MV-4-11 (cell line): Measurements from ENCODE around the gene ZNF787.

Experiments
- DNase-seq: peaks from one replicate; lab custom pipeline; 2025; lab: John Stamatoyannopoulos, UW

The ZNF787 gene

GRCh38 chr19:56144376-56144775 is 23.3 kb upstream of the ZNF787 start:
- DNase-seq = peak; percentile 63

DNA sequence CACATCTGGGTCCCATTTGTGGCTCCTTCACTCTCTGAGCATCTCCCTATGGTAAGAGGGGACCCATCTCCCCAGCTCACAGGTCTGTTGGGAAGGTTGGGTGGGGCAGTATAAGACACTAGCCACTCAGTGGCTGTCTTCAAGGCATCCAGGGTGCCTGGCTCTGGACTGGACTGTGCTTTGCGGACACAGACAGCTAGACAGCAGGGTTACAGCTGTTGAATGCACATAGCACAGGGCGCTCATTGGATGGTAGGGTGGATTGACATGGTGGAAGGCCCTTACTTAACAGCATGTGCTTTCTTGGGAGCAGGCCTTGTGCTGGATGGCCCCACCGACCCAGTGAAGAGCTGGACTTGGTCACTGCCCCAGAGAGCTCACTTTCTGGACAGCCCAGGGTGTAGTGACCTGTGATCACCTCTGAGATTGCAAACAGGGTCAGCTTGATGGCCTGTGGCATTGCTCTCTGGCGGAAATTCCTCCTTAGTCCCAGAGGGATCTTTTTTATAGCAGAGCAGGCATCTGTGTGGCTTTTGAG is 21.9 kb upstream of the ZNF787 start:
- no peak for DNase-seq

DNA sequence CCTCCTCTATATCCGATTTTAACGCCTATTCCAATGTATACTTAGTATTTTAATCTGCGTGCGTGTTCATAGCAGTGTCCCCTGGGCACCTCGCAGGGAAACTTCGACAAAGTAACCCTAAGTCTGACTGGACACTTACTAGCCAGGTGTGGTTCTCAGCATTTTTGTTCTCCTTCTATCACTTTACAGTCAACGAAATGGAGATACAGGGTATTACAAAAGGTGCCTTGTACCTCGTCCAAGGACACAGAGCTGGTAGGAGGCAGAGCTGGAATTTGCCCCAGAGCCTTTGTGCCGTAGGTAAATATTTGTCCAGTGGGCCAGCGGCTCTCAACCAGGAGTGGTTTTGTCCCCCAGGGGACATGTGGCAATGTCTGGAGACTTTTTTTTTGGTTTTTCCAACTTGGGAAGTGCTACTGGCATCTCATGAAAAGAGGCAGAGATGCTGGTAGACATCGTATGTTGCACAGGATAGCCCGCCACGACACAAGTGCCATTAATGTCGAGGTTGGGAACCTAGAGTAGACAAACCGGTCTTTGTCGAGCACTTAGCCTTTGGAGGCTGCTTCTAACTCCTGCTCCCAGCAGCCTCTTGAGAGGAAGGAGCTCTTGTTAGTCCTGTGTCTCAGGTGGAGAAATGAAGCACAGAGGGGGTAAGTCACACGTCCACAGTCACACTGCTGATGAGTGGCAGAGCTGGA is 21.1 kb upstream of the ZNF787 start:
- DNase-seq = no peak

GRCh38 chr19:56141417-56141993 is 20.4 kb upstream of the ZNF787 start:
- no peak for DNase-seq

DNA sequence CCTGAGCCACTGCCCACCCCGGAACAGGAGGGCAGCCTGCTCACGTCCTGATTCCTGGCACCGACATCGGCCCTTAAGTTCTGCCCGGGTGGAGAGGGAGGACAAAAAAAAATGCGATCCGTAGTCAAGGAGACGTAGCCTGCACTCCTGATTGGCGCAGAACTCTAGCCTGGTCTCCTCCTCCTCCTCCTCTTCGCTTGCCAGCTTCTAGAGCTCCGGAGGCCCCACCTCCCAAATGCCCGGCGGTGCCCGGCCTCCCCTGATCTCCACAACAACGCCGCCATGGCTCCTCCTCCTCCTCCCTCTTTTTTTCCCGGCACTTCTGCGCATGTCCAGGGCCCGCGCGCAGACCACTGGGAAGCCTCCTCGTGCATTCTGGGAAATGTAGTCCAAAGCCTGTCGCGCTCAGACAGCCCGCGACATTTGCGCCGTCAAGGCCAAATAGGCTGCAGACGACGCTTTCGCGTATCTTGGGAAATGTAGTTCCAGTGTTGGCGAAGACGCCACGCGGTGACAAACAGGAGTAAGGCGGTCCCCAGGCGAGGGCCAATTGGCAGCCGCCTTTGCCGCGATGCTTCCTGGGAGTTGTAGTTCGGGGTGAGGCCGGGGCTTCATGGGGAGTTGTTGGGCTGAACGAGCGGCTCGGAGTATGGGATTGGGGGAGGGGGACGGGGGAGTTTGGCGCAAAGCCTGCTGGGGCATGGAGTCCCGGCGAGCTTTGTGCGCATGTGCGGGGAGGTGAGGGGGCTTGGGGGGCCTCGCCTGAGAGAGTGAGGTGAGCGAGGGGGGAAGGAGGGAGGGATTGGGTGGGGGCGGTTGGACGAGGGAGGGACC is 19.7 kb upstream of the ZNF787 start, which contains the start of gene ZNF444:
Gene ZNF444 (plus strand): TSS at position 705 of the 834 bp plus-strand sequence. CDS start 5,625 bp downstream, outside the sequence.
- DNase-seq = peak; percentile 100

DNA sequence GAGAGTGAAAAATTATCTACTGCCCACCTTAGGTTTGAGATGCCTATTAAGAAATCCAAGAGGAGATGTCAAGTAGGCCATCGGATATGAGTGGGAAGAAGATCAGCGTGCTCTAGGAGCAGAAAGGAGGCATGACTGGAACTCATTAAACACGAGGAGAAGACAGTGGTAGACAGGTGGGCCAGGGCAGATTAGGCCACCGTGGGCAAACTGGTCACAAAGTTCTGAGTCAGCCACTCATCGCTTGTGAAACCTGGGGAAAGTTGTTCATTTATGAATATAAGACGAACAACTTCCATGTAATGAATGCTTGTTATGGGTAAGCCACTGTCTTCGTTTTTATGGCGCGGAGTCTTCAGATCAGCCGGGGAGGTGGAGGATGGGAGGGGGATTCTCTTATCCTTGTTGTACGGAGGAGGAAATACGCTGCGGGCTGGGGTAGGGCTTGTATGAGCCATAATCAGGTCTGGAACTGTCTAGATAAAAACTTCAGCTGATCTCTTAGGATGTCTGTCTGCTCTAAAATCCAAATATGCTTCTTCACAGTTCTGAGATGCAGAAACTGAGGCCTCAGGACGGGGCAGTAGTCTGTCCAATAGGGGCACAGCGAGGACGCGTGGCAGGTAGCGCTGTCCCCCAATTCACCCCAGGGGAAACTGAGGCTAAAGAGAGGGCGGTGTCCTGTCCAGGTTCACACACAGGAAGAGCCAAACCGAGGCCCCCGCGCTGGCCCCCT is 18.9 kb upstream of the ZNF787 start:
- no peak for DNase-seq

GRCh38 chr19:56138069-56138468 is 17.0 kb upstream of the ZNF787 start:
- peak; percentile 25 for DNase-seq

DNA sequence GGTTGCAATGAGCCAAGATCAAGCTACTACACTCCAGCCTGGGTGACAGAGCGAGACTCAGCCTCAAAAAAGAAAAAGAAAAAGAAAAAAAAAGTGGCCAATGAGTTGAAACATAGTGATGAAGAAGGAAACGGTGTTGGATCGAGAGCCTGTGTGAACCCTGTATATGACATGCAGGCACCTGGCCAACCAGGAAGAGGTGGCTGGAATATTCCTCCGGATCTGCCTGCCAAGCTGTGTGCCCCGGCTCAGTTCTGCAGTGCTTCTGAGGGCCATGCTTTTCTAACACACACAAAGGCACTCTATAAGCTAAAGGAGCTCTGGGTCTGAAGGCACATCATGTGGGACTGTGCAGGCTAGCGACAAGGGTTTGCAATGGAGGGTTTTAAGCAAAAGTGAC is 16.3 kb upstream of the ZNF787 start:
- no peak for DNase-seq

DNA sequence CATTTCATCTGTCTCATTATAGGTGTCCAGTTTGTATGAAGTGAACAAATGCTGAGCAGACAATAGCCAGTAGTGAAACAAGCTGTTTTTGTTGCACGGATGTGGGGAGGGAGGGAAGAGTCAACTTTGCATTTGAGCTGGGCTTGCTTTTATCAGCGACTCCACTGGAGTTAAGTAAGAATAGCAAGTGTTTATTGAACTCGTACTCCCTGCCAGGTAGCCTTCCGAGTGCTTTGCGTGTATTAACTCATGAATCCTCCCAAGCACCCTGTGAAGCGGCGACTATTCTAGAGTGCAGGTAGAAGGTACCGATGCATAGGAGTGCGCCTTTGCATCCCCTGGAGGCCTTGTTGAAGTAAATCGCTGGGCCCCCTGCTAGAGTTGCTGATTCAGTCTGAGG is 15.3 kb upstream of the ZNF787 start:
- no peak for DNase-seq

DNA sequence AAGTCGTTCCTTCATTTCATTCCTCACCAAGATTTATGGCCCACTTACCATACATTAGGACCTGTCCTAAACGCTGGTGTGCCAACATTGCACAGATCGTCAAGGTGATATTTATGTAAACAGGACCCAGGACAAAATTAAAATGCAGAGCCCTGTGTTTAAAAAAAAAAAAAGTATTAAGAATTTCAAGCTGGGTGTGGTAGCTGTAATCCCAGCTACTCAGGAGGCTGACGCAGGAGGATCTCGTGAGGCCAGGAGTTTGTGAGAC is 13.5 kb upstream of the ZNF787 start:
- peak; percentile 51 for DNase-seq

GRCh38 chr19:56133858-56134653 is 13.0 kb upstream of the ZNF787 start:
- peak; percentile 74 for DNase-seq

- no peak for DNase-seq
These were observed 11.3 kb upstream of the ZNF787 start for GRCh38 chr19:56132316-56132822.

GRCh38 chr19:56131651-56132050 is 10.6 kb upstream of the ZNF787 start:
- no peak for DNase-seq

GRCh38 chr19:56130006-56130405 is 8.9 kb upstream of the ZNF787 start:
- no peak for DNase-seq

DNA sequence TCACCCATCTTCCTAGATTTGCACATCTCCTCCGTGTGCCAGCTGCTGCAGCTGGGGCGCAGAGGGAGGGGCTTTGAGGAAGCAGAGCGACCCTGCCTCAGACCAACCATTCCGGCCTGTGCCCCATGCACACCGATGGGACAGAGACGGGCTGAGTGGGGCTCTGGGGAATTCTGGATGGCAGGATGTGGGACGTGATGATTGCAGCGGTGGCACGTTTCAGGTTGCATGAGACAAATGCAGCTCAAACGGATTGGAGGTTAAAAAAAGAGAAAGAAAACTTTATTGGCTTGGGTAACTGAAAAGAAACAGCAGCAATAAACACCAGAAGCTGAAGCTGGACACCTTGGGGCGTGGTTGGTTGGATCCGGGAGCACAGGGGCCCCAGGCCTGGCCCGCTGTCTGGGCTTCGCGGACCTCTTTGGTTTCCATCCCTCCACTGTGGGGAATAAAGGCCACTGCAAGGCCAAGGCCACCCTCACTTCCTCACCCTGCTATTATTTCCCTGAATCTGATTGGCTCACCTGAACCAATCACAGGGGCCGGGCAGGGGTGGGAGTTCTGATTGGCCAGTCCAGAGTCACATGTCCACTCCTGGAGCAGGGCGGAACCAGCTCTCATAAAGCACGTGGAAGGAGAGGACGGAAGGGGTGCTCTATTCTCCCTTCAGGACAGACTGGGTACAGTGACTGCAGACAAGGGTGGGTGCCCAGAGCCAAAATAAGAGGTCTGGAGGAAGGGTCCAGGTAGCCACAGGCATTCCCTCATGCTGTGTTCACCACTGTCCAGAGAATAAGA is 6.1 kb upstream of the ZNF787 start:
- DNase-seq = no peak

- DNase-seq = no peak
These were observed 4.9 kb upstream of the ZNF787 start for GRCh38 chr19:56125806-56126590.

GRCh38 chr19:56124578-56124977 is 3.5 kb upstream of the ZNF787 start:
- no peak for DNase-seq

DNA sequence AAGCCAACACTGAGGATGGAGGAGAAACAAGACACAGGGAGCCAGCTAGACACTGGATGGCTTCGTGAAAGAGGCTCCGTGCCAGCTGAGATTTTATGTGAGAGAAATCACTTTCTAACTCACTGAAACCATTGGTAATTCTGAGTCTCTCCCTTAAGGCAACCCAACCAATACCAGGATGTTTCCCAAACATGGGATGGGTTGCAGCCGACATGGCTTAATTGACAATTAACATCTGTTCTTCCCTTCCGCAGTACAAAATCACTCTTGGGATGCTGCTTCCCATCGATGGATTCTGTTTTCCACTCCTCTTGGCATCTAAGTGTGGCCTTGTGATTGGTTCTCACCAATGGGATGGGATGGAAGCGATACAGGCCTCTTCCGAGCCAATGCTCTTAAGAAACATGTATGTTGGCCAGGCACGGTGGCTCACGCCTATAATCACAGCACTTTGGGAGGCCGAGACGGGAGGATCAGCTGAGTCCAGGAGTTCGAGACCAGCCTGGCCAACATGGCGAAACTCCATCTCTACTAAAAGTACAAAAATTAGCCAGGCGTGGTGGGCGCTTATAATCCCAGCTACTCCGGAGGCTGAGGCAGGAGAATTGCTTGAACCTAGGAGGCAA is 2.3 kb upstream of the ZNF787 start:
- DNase-seq = no peak
